HepG2 (cell line): ENCODE measurements around the gene ARFGAP3. TPM values are rescaled to one million over a fixed set of nuclear protein-coding genes. Genes with fewer than 3 reads are reported as not detected.

ENCODE experiments used
- ATAC-seq: fragments of 200-7000 bp; cut with Tn5 transposase; 3 replicates; pipeline ENCODE4 v1.9.1; 2020; ENCODE audit warnings: mild to moderate bottlenecking, moderate library complexity
- BruUV-seq: library from RNA; stranded (reverse); fragments of 400-500 nt; replicated peaks from 2 replicates; lab custom pipeline; 2021; lab: Mats Ljungman, UMichigan
- CTCF ChIA-PET: fragments of 300-600 bp; formaldehyde crosslinking; extraction: SDS; loops from one replicate; lab custom pipeline; 2021; ENCODE audit warnings: low total read pairs, inconsistent platforms, low intra/inter-chr PET ratio; lab: Yijun Ruan, JAX
- POLR2A ChIA-PET: fragments of 350-600 bp; sonication (Branson Sonifier 250); formaldehyde crosslinking; loops from one replicate; lab custom pipeline; 2020; ENCODE audit warnings: antibody characterized with exemption, inconsistent platforms; lab: Yijun Ruan, JAX
- DNase-seq: peaks from one replicate; pipeline ENCODE4 v3.0.0-alpha.2; 2015; ENCODE audit warnings: low spot score
- FAIRE-seq: peaks from 3 replicates; lab custom pipeline; 2011; peaks lifted over from hg19 to GRCh38; lab: Jason Lieb, UNC
- H2AFZ ChIP-seq: one replicate; pipeline ENCODE4 v1.6.1; 2011; ENCODE audit warnings: low read length, inconsistent platforms
- H3K27ac ChIP-seq: fragments of 300-600 bp; 3 replicates; pipeline ENCODE4 v1.8.0; 2011; ENCODE audit warnings: mixed run types, mild to moderate bottlenecking, mixed read lengths, low read length, inconsistent platforms; ENCODE audit not compliant: insufficient read depth; ENCODE audit errors: extremely low read length
- H3K27me3 ChIP-seq, 2 experiments: fragments of 200-600 bp in 1 of 2; 2 replicates in 1 of 2; 3 replicates in 1 of 2; pipeline versions ENCODE4 v1.6.0 to v1.8.0; 2011; ENCODE audit warnings: low read length in 2 of 2, mild to moderate bottlenecking in 2 of 2, moderate library complexity in 2 of 2, inconsistent platforms in 1 of 2; ENCODE audit not compliant: insufficient read depth in 2 of 2, control insufficient read depth in 1 of 2
- H3K36me3 ChIP-seq, 2 experiments: fragments of 200-600 bp in 1 of 2; replicated peaks in 1 of 2; 2 replicates in 1 of 2; 3 replicates in 1 of 2; pipeline versions ENCODE4 v1.5.1 to v1.8.0; 2011; ENCODE audit warnings: low read length in 2 of 2, inconsistent platforms in 1 of 2; ENCODE audit not compliant: insufficient read depth in 2 of 2, control insufficient read depth in 1 of 2
- H3K4me1 ChIP-seq: 2 replicates; pipeline ENCODE4 v1.5.1; 2012; ENCODE audit warnings: low read length, inconsistent platforms; ENCODE audit not compliant: insufficient read depth
- H3K4me2 ChIP-seq: 2 replicates; pipeline ENCODE4 v1.6.0; 2011; ENCODE audit warnings: low read depth, low read length, inconsistent platforms
- H3K4me3 ChIP-seq, 3 experiments: fragments of 200-600 bp in 1 of 3; sonication (generic), shearing (Covaris generic) in 1 of 3; replicated peaks in 1 of 3; 2 replicates each; pipeline ENCODE4 v1.5.1; 2011 to 2016; ENCODE audit warnings: low read length in 3 of 3, inconsistent platforms in 2 of 3, low read depth in 2 of 3, mild to moderate bottlenecking in 2 of 3, control low read depth in 1 of 3, mixed read lengths in 1 of 3; ENCODE audit not compliant: insufficient read depth in 1 of 3
- H3K79me2 ChIP-seq: one replicate; pipeline ENCODE4 v1.6.1; 2011; ENCODE audit warnings: low read length, inconsistent platforms; ENCODE audit not compliant: insufficient read depth
- H3K9ac ChIP-seq: 2 replicates; pipeline ENCODE4 v1.6.0; 2011; ENCODE audit warnings: mild to moderate bottlenecking, low read depth, low read length, inconsistent platforms; ENCODE audit not compliant: insufficient read depth
- H3K9me3 ChIP-seq: 2 replicates; pipeline ENCODE4 v1.5.1; 2012; ENCODE audit warnings: mild to moderate bottlenecking, low read length
- H4K20me1 ChIP-seq: 2 replicates; pipeline ENCODE4 v1.6.0; 2011; ENCODE audit warnings: inconsistent platforms, mild to moderate bottlenecking, low read length, moderate library complexity; ENCODE audit not compliant: insufficient read depth
- AGO2 ChIP-seq: fragments of 200-400 bp; formaldehyde crosslinking; optimal IDR thresholded peaks from 2 replicates; pipeline ENCODE3; 2017; ENCODE audit warnings: mild to moderate bottlenecking, low read depth, low read length, moderate library complexity
- BCLAF1 ChIP-seq: fragments of 450-650 bp; IDR thresholded peaks from 2 replicates; pipeline ENCODE4 v1.6.1; 2017; ENCODE audit warnings: mild to moderate bottlenecking
- CHD2 ChIP-seq: IDR thresholded peaks from 2 replicates; pipeline ENCODE4 v1.6.1; 2011; ENCODE audit warnings: low read depth, low read length, improper control_type of control experiment
- ELK4 ChIP-seq: sonication (generic); formaldehyde crosslinking; IDR thresholded peaks from 2 replicates; pipeline ENCODE4 v1.9.0; 2021; ENCODE audit warnings: missing genetic modification reagents, borderline replicate concordance
- FOSL1 ChIP-seq: sonication (generic); formaldehyde crosslinking; IDR thresholded peaks from 2 replicates; pipeline ENCODE4 v1.9.0; 2021; ENCODE audit warnings: missing genetic modification reagents, borderline replicate concordance
- IKZF4 ChIP-seq: sonication (generic); formaldehyde crosslinking; IDR thresholded peaks from 2 replicates; pipeline ENCODE4 v1.5.1; 2020; ENCODE audit warnings: borderline replicate concordance, mild to moderate bottlenecking, low read depth, missing genetic modification reagents; ENCODE audit errors: not compliant biosample characterization
- JUN ChIP-seq: sonication (generic); formaldehyde crosslinking; IDR thresholded peaks from 2 replicates; pipeline ENCODE4 v1.4.0; 2020; ENCODE audit warnings: mild to moderate bottlenecking, missing genetic modification reagents
- MTA1 ChIP-seq: sonication (generic); formaldehyde crosslinking; IDR thresholded peaks from 2 replicates; pipeline ENCODE4 v1.4.0; 2020; ENCODE audit warnings: missing genetic modification reagents, mild to moderate bottlenecking, borderline replicate concordance
- NBN ChIP-seq: fragments of 450-650 bp; conservative IDR thresholded peaks from 2 replicates; pipeline ENCODE4 v1.6.1; 2017
- PAWR ChIP-seq: sonication (generic); formaldehyde crosslinking; IDR thresholded peaks from 2 replicates; pipeline ENCODE4 v1.4.0; 2020; ENCODE audit warnings: missing genetic modification reagents, mild to moderate bottlenecking, borderline replicate concordance
- PITX1 ChIP-seq: sonication (generic); formaldehyde crosslinking; IDR thresholded peaks from 2 replicates; pipeline ENCODE4 v1.5.1; 2020; ENCODE audit warnings: mild to moderate bottlenecking, missing genetic modification reagents
- SSRP1 ChIP-seq: IDR thresholded peaks from 2 replicates; pipeline ENCODE4 v1.6.1; 2016; ENCODE audit warnings: control low read depth
- ZBTB2 ChIP-seq: sonication (generic); formaldehyde crosslinking; IDR thresholded peaks from 2 replicates; pipeline ENCODE4 v1.8.0; 2022; ENCODE audit warnings: low read depth, missing genetic modification reagents
- ZFY ChIP-seq: sonication (generic); formaldehyde crosslinking; IDR thresholded peaks from 2 replicates; pipeline ENCODE4 v1.4.0; 2020; ENCODE audit warnings: missing genetic modification reagents
- ZNF558 ChIP-seq: sonication (generic); formaldehyde crosslinking; IDR thresholded peaks from 2 replicates; pipeline ENCODE4 v1.9.0; 2022; ENCODE audit warnings: mild to moderate bottlenecking, missing genetic modification reagents, borderline replicate concordance
- WGBS: methylation state at CpG from one replicate; pipeline ENCODE4 v1.1.6; 2017; ENCODE audit warnings: low lambda C conversion rate; 5-methylcytosine and 5-hydroxymethylcytosine counted together
- in situ Hi-C: cut with HindIII; loops from 2 replicates; pipeline ENCODE4 v1.10.0; 2017; ENCODE audit warnings: low pct_unique_long_range_greater_than_20kb; ENCODE audit not compliant: extremely low pct_ligation_motif_present
- intact Hi-C: fragments of 100-400 bp; cut with micrococcal nuclease; formaldehyde crosslinking; loops from one replicate; pipeline ENCODE4 v1.10.0; 2022; ENCODE audit not compliant: unreplicated experiment
- polyA plus RNA-seq, 8 experiments: library from polyadenylated mRNA; depleted of rRNA in 3 of 8; stranded (reverse) in 7 of 8; unstranded in 1 of 8; fragments of >200 nt; fragmentation: Illumina TruSeq in 4 of 8; extraction: Trizol in 4 of 8; gene quantifications; 2 replicates each; pipeline versions ENCODE4 v1.2.1 to v1.2.3, GENCODE V29; 2011 to 2016; ENCODE audit warnings: low read depth in 4 of 8, missing spikeins in 1 of 8, mixed read lengths in 1 of 8; ENCODE audit not compliant: insufficient read depth in 1 of 8
- total RNA-seq, 5 experiments: library from RNA; depleted of rRNA; stranded (reverse); fragments of >200 nt; fragmentation: Illumina TruSeq; extraction: Trizol; gene quantifications; 2 replicates each; pipeline ENCODE4 v1.2.3, GENCODE V29; 2016; ENCODE audit warnings: low read depth in 1 of 5
- TF ChIP-seq, protein P1 (sequence below): sonication (generic); formaldehyde crosslinking; IDR thresholded peaks from 2 replicates; pipeline ENCODE4 v1.5.0; 2020; ENCODE audit warnings: missing genetic modification reagents

Gene ARFGAP3
- total and polyA plus RNA-seq, 2 of the 13 experiments (the other 11 are each of a cell fraction or from before 2014, with no cell fraction given), result 41.7 to 61.6 TPM

DNA sequence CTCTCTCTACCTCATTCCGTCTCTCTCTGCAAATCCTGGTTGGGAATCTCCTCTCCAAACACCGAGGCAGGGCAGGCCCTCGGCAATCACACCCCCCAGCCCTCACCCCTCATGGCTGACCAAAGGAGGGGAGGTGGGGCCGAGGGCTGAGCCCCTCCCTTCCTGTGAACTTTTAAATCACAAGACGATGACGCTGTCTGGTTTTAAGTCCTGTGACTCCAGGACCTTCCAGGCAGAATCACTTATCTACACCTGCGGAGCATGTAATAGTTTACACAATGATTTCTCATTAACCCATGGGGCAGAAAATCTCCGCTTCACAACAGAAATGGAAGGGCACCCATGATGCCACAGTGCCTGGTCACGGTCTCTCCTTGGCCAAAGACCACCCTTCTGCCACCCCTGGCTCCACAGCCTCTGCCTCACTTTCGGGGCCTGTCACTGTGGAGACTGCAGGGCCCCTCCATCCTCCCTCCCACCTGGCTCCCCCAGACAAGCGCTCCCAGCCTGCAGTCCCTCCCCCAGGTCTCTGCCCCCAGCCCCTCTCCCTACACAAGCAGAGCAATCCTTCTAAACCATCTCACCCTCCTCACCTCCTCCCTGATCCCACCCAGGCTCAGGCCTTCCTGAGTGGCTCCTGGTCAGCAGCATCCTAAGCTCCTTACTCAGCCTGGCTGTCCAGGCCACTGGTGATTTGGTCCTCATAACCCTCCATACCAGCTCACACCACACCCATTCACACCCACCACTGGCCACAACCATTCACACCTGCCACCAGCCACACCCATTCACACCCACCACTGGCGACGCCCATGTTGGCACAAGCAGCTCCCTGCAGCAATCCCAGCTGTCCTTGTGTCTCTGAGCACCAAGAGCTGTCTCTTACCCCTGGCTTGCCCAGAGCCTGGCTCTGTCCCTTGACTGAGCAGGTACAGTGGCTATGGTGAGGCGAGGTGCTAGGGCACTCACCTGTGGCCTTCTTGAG is 30.7 kb upstream of the ARFGAP3 start:
- no peak overlapping the region for H3K9ac ChIP-seq
- in situ Hi-C loops (no loop called here), intact Hi-C loops (no loop called here)
- H3K4me3 ChIP-seq, result no peak overlapping the region
- ChIA-PET POLR2A (no interaction called here), CTCF (no interaction called here)
- H3K27me3 ChIP-seq, result no peaks in the 10 kb centered on the region
- BruUV-seq, result no TSS peak
- no peak overlapping the region for H3K4me2 ChIP-seq
- peaks cover 56 to 92% of the 10 kb centered on the region in 2 experiments for H3K36me3 ChIP-seq
- no peaks in the 10 kb centered on the region for H3K79me2 ChIP-seq
- H2AFZ ChIP-seq, result no peak overlapping the region
- H3K9me3 ChIP-seq, result no peaks in the 10 kb centered on the region
- no peak for DNase-seq
- H4K20me1 ChIP-seq, result no peaks in the 10 kb centered on the region
- ATAC-seq, result no peak
- H3K27ac ChIP-seq, result no peak overlapping the region
- no peaks in the 10 kb centered on the region for H3K4me1 ChIP-seq
- FAIRE-seq, result no peak
- WGBS, result 90% methylated on average over 14 of the region's 14 CpGs
- TF ChIP-seq BCLAF1 (no peak), ZNF558 (CRISPR knock-in tag) (no peak), IKZF4 (CRISPR knock-in tag) (no peak), JUN (no peak), ZBTB2 (CRISPR knock-in tag) (no peak), NBN (no peak), FOSL1 (CRISPR knock-in tag) (no peak), ELK4 (CRISPR knock-in tag) (no peak), SSRP1 (CRISPR knock-in tag) (no peak), AGO2 (no peak), ZFY (CRISPR knock-in tag) (no peak), PAWR (CRISPR knock-in tag) (no peak), PITX1 (CRISPR knock-in tag) (no peak), CHD2 (no peak), MTA1 (no peak)
- TF ChIP-seq, protein P1, sequence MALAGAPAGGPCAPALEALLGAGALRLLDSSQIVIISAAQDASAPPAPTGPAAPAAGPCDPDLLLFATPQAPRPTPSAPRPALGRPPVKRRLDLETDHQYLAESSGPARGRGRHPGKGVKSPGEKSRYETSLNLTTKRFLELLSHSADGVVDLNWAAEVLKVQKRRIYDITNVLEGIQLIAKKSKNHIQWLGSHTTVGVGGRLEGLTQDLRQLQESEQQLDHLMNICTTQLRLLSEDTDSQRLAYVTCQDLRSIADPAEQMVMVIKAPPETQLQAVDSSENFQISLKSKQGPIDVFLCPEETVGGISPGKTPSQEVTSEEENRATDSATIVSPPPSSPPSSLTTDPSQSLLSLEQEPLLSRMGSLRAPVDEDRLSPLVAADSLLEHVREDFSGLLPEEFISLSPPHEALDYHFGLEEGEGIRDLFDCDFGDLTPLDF, result no peak
